IPS DF 19.7 (cell line): Measurements from ENCODE around the gene LRBA.

Experiments used
- DNase-seq: peaks from one replicate; pipeline ENCODE4 v3.0.0-alpha.2; 2013; ENCODE audit warnings: low read depth, low spot score

The LRBA gene

GRCh38 chr4:150874338-150875226 lies 140.5 kb downstream of the LRBA start:
- no peak for DNase-seq

- peak; percentile 25 for DNase-seq
These were observed 147.9 kb downstream of the LRBA start for GRCh38 chr4:150867148-150867547.

GRCh38 chr4:150863456-150863855 lies 151.6 kb downstream of the LRBA start:
- no peak for DNase-seq

- no peak for DNase-seq
These were observed 152.3 kb downstream of the LRBA start for GRCh38 chr4:150862829-150863228.

GRCh38 chr4:150859453-150859852 lies 155.6 kb downstream of the LRBA start:
- DNase-seq = no peak

- DNase-seq = no peak
These were observed 159.0 kb downstream of the LRBA start for GRCh38 chr4:150855981-150856510.

- no peak for DNase-seq
These were observed 160.5 kb downstream of the LRBA start for GRCh38 chr4:150854600-150854999.

GRCh38 chr4:150853882-150854281 lies 161.2 kb downstream of the LRBA start:
- DNase-seq = no peak

- DNase-seq = no peak
These were observed 162.9 kb downstream of the LRBA start for GRCh38 chr4:150852216-150852615.

GRCh38 chr4:150849016-150849415 lies 166.1 kb downstream of the LRBA start:
- no peak for DNase-seq

GRCh38 chr4:150828159-150828558 lies 186.9 kb downstream of the LRBA start:
- no peak for DNase-seq

- DNase-seq = no peak
These were observed 187.9 kb downstream of the LRBA start for GRCh38 chr4:150827226-150827625.

GRCh38 chr4:150826306-150826705 lies 188.8 kb downstream of the LRBA start:
- no peak for DNase-seq

GRCh38 chr4:150822407-150822806 lies 192.7 kb downstream of the LRBA start:
- DNase-seq = no peak

GRCh38 chr4:150821641-150822040 lies 193.4 kb downstream of the LRBA start:
- no peak for DNase-seq

GRCh38 chr4:150820409-150820808 lies 194.7 kb downstream of the LRBA start:
- DNase-seq = no peak

GRCh38 chr4:150818661-150819060 lies 196.4 kb downstream of the LRBA start:
- no peak for DNase-seq

GRCh38 chr4:150817804-150818528 lies 197.1 kb downstream of the LRBA start:
- DNase-seq = no peak

GRCh38 chr4:150817017-150817416 lies 198.1 kb downstream of the LRBA start:
- no peak for DNase-seq

- DNase-seq = no peak
These were observed 198.6 kb downstream of the LRBA start for GRCh38 chr4:150816491-150816890.

GRCh38 chr4:150814873-150815272 lies 200.2 kb downstream of the LRBA start:
- DNase-seq = no peak

- no peak for DNase-seq
These were observed 209.7 kb downstream of the LRBA start for GRCh38 chr4:150805183-150806025.
